D721Med (cell line): ENCODE data around the gene FGGY.

Source experiments
- DNase-seq: peaks from one replicate; pipeline ENCODE4 v3.0.0; 2011; ENCODE audit warnings: low spot score; ENCODE audit not compliant: insufficient read length
- FAIRE-seq: peaks from 2 replicates; lab custom pipeline; 2011; peaks lifted over from hg19 to GRCh38; lab: Jason Lieb, UNC
- CTCF ChIP-seq: IDR thresholded peaks from 2 replicates; pipeline ENCODE4 v1.5.1; 2012; ENCODE audit warnings: mild to moderate bottlenecking, control low read depth; ENCODE audit not compliant: insufficient read depth; ENCODE audit errors: missing control alignments

The FGGY gene

DNA sequence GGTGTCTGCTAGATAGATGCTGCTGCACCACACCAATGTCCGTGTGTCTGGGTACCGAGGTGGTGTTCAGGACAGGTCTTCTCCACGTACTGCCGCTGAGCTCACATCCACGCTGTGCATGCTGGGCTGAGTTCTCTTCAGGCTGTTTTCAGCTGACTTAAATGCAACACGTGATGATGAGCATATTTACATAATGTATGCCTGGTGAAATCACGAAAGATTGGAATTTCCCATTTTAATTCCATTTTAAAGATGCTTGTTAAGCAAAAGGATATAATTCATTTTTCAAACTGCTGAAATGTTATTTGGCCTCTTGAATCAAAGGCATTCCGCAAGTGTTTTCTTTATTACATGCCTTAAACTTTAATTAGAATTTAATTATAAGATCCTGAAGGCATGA, 107.9 kb downstream of the FGGY start:
- FAIRE-seq = no peak
- no peak for TF ChIP-seq CTCF
- DNase-seq = no peak

GRCh38 chr1:59406437-59407164, 109.7 kb downstream of the FGGY start:
- FAIRE-seq (no peak), DNase-seq (no peak)
- no peak for TF ChIP-seq CTCF

DNA sequence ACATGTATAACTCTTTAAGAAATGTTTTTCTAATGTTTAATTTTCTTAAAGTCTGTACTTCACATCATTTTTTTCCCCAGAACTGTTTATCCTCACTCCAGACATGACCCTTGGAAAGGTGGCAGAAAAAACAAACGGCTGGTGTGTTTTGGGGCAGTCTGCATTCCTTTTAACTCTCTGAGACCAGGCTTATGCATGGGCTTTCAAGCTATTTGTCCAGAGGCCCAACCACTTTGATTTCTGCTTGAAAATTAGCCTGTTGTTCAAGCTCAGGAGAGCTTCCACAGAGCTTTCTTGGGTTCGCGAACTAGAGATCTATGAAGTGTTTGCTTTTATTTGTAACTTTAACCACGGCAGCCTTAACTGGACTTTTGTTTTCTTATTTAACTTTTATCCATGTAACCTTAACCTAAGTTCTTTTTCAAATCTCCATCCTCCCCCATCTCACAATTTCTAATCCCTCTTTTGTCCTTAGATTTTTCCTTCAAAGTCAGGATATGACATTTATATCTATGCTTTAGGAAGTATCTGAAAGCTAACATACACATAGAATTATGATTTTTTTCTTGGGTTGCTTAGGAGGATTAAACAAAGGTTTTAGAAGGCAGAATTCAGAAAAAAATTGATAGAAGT, 111.8 kb downstream of the FGGY start:
- FAIRE-seq (no peak), DNase-seq (no peak)
- no peak for TF ChIP-seq CTCF

- no peak for FAIRE-seq
- no peak for TF ChIP-seq CTCF
- DNase-seq = no peak
Observed at GRCh38 chr1:59409549-59409948, 112.7 kb downstream of the FGGY start.

- FAIRE-seq = no peak
- no peak for DNase-seq
- no peak for TF ChIP-seq CTCF
Observed at GRCh38 chr1:59409986-59410385, 113.1 kb downstream of the FGGY start.

DNA sequence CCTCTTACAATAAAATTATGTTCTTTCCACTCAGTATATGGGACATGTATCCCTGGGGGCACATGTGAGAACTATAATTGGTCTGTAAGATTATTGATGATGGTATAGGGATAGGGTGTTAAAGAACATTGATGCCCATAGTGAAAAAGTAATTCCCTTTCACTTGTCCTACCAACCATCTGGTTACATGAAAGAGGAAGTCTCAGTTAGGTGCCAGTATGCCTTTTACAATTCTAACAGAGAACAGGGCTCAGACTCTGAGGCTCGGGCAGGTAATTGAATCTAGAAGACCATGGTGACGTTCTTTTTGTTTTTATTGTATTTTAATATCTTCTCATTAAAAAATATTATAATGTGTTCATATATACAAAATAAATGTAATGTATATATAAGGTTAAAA, 113.6 kb downstream of the FGGY start:
- no peak for TF ChIP-seq CTCF
- DNase-seq (no peak), FAIRE-seq (no peak)

DNA sequence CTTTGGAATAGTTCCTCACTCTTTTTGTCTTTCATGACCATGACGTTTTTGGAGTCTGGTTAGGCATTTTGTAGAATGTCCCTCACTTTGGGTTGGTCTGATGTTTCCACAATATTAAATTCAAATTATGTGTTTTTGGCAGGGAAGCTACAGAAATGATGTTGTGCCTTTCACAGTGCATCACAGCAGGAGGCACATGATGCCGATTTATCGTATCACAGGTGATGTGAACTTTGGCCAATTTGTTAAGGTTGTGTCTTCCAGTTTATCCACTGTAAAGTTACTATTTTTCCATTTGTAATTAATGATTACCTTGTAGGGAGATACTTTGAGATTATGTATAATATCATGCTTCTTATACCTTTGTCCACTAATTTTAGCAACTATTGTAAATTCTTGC, 114.3 kb downstream of the FGGY start:
- no peak for DNase-seq
- TF ChIP-seq CTCF = no peak
- no peak for FAIRE-seq
